ENCODE results near the gene FANCG. TPM values are rescaled to one million over a fixed set of nuclear protein-coding genes. Genes with fewer than 3 reads are reported as not detected.

Gene FANCG
- total RNA-seq, 1 donor = 10.9 TPM

GRCh38 chr9:35115680-35116538, 36.2 kb upstream of the FANCG start, which contains the start of gene ATOSB:
ATOSB (minus strand) TSS chr9:35115862; CDS start chr9:35108274, 7,588 bp downstream.
- Histone ChIP-seq H3K79me2 (ENCODE audit: insufficient read depth, low read length) (peaks cover 17% of the 10 kb centered on the region), H4K20me1 (ENCODE audit: insufficient read depth, low read length) (peaks cover 3% of the 10 kb centered on the region), H3K9me3 (ENCODE audit: low read depth, low read length) (no peaks in the 10 kb centered on the region), H3K4me2 (ENCODE audit: insufficient read depth, low read length) (peak within 1 kb of the TSS; percentile 89), H2AFZ (ENCODE audit: low read length) (peak within 1 kb of the TSS; percentile 90), H3K27me3 (ENCODE audit: insufficient read depth, low read length) (no peaks in the 10 kb centered on the region), H3K27ac (ENCODE audit: low read depth, low read length) (peak within 1 kb of the TSS; percentile 91), H3K4me1 (ENCODE audit: insufficient read depth, low read length) (peaks cover 47% of the 10 kb centered on the region), H3K36me3 (ENCODE audit: insufficient read depth, low read length) (no peaks in the 10 kb centered on the region), H3K4me3 (ENCODE audit: insufficient read depth, low read length) (peak within 1 kb of the TSS; percentile 90)
- TF ChIP-seq CTCF (IDR thresholded peaks at IDR 0.05; ENCODE audit: extremely low read depth, low read depth, low read length) = no peak
- DNase-seq (ENCODE audit: insufficient read length, low spot score, missing footprints) = peak; percentile 96

- peak overlapping the region; percentile 89 for H3K4me2 ChIP-seq (ENCODE audit: insufficient read depth, low read length)
- H3K27me3 ChIP-seq (ENCODE audit: insufficient read depth, low read length) = no peaks in the 10 kb centered on the region
- H3K79me2 ChIP-seq (ENCODE audit: insufficient read depth, low read length) = peaks cover 26% of the 10 kb centered on the region
- H4K20me1 ChIP-seq (ENCODE audit: insufficient read depth, low read length) = peaks cover 6% of the 10 kb centered on the region
- peak overlapping the region; percentile 91 for H3K27ac ChIP-seq (ENCODE audit: low read depth, low read length)
- peak overlapping the region; percentile 90 for H2AFZ ChIP-seq (ENCODE audit: low read length)
- DNase-seq (ENCODE audit: insufficient read length, low spot score, missing footprints) = peak; percentile 89
- H3K9me3 ChIP-seq (ENCODE audit: low read depth, low read length) = no peaks in the 10 kb centered on the region
- H3K4me1 ChIP-seq (ENCODE audit: insufficient read depth, low read length) = peaks cover 56% of the 10 kb centered on the region
- H3K36me3 ChIP-seq (ENCODE audit: insufficient read depth, low read length) = no peaks in the 10 kb centered on the region
- TF ChIP-seq CTCF (IDR thresholded peaks at IDR 0.05; ENCODE audit: extremely low read depth, low read depth, low read length) = no peak
- H3K4me3 ChIP-seq (ENCODE audit: insufficient read depth, low read length) = peak overlapping the region; percentile 90
Observed at GRCh38 chr9:35114840-35115628, 35.3 kb upstream of the FANCG start.

- Histone ChIP-seq H3K27me3 (ENCODE audit: insufficient read depth, low read length) (no peaks in the 10 kb centered on the region), H3K4me3 (ENCODE audit: insufficient read depth, low read length) (peak overlapping the region; percentile 90), H3K27ac (ENCODE audit: low read depth, low read length) (peak overlapping the region; percentile 91), H3K79me2 (ENCODE audit: insufficient read depth, low read length) (peaks cover 34% of the 10 kb centered on the region), H2AFZ (ENCODE audit: low read length) (peak overlapping the region; percentile 63), H3K4me1 (ENCODE audit: insufficient read depth, low read length) (peaks cover 60% of the 10 kb centered on the region), H3K4me2 (ENCODE audit: insufficient read depth, low read length) (peak overlapping the region; percentile 89), H3K36me3 (ENCODE audit: insufficient read depth, low read length) (peaks cover 3% of the 10 kb centered on the region), H4K20me1 (ENCODE audit: insufficient read depth, low read length) (peaks cover 12% of the 10 kb centered on the region), H3K9me3 (ENCODE audit: low read depth, low read length) (no peaks in the 10 kb centered on the region)
- DNase-seq (ENCODE audit: insufficient read length, low spot score, missing footprints) = peak; percentile 98
- TF ChIP-seq CTCF (IDR thresholded peaks at IDR 0.05; ENCODE audit: extremely low read depth, low read depth, low read length) = no peak
Observed at GRCh38 chr9:35114113-35114839, 34.5 kb upstream of the FANCG start.
